ENCODE measurements around the gene MAP2K5.

The MAP2K5 gene

GRCh38 chr15:67564021-67564967 is 21.8 kb downstream of the MAP2K5 start:
- no peak for TF ChIP-seq CTCF (IDR thresholded peaks at IDR 0.05; ENCODE audit: low read depth, low read length, missing control alignments)
- no peak for DNase-seq (ENCODE audit: extremely low read depth, low read depth)
- H3K4me3 ChIP-seq (replicated peaks; ENCODE audit: low read depth, low read length) = no peak overlapping the region

GRCh38 chr15:67564968-67565345 is 22.5 kb downstream of the MAP2K5 start:
- no peak for DNase-seq (ENCODE audit: extremely low read depth, low read depth)
- no peak for TF ChIP-seq CTCF (IDR thresholded peaks at IDR 0.05; ENCODE audit: low read depth, low read length, missing control alignments)
- H3K4me3 ChIP-seq (replicated peaks; ENCODE audit: low read depth, low read length) = no peak overlapping the region

GRCh38 chr15:67569668-67570067 is 27.2 kb downstream of the MAP2K5 start:
- no peak for TF ChIP-seq CTCF (IDR thresholded peaks at IDR 0.05; ENCODE audit: low read depth, low read length, missing control alignments)
- DNase-seq (ENCODE audit: extremely low read depth, low read depth) = no peak
- H3K4me3 ChIP-seq (replicated peaks; ENCODE audit: low read depth, low read length) = no peak overlapping the region

GRCh38 chr15:67570875-67571647 is 28.6 kb downstream of the MAP2K5 start:
- no peak for DNase-seq (ENCODE audit: extremely low read depth, low read depth)

GRCh38 chr15:67571648-67572415 is 29.3 kb downstream of the MAP2K5 start:
- no peak for DNase-seq (ENCODE audit: extremely low read depth, low read depth)
- no peak for TF ChIP-seq CTCF (IDR thresholded peaks at IDR 0.05; ENCODE audit: low read depth, low read length, missing control alignments)
- no peak overlapping the region for H3K4me3 ChIP-seq (replicated peaks; ENCODE audit: low read depth, low read length)

More at GRCh38 chr15:67570875-67571647, 28.6 kb downstream of the MAP2K5 start:
- no peak for TF ChIP-seq CTCF (IDR thresholded peaks at IDR 0.05; ENCODE audit: low read depth, low read length, missing control alignments)
- no peak overlapping the region for H3K4me3 ChIP-seq (replicated peaks; ENCODE audit: low read depth, low read length)

- no peak overlapping the region for H3K4me3 ChIP-seq (replicated peaks; ENCODE audit: low read depth, low read length)
- TF ChIP-seq CTCF (IDR thresholded peaks at IDR 0.05; ENCODE audit: low read depth, low read length, missing control alignments) = no peak
- no peak for DNase-seq (ENCODE audit: extremely low read depth, low read depth)
These were observed 30.7 kb downstream of the MAP2K5 start for GRCh38 chr15:67573194-67573593.
